ENCODE data around the gene BMP7.

Gene BMP7

DNA sequence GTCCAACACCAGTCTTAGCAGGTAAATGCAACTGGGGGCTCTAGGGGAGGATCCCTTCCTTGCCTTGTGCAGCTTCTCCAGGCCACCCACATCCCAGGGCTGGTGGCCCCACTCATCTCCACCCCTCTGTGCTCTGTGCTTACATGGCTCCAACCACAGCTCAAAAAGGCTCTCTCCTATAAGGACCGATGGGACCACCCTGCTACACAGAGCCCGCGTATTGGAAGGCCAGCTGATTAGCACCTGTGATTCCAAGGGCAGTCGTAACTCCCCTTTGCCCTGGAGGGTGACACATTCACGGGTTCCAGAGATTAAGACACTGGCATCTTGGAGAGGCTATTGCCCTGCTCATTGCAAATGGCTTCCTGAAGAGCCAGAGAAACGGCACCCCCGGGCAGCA lies 84.8 kb downstream of the BMP7 start:
- Histone ChIP-seq H3K27ac (ENCODE audit: extremely low read depth, low read depth, low read length) (no peak overlapping the region), H3K4me3 (ENCODE audit: low read depth, low read length) (no peak overlapping the region), H3K9me3 (ENCODE audit: control insufficient read depth, insufficient read depth, low read depth, low read length) (no peaks in the 10 kb centered on the region), H3K4me1 (ENCODE audit: control insufficient read depth, insufficient read depth, low read length) (no peaks in the 10 kb centered on the region), H3K36me3 (ENCODE audit: control insufficient read depth in 2 of 2, insufficient read depth in 1 of 2, low read length in 2 of 2) (peaks cover 0 to 6% of the 10 kb centered on the region in 2 experiments; a peak in 1 of 3 replicates)
- POLR2A ChIA-PET: no interaction called here
- CTCF ChIA-PET: interaction anchor here (0.6 kb wide), 1 partner anchor 178 kb away, joined by 3 read pairs; no protein-coding TSS in a partner anchor
- TF ChIP-seq HOXC10 (CRISPR knock-in tag; IDR thresholded peaks at IDR 0.05) (no peak), KLF9 (tag by site-specific recombination; IDR thresholded peaks at IDR 0.05; ENCODE audit: low read depth) (no peak), ZNF114 (tag by site-specific recombination; IDR thresholded peaks at IDR 0.05) (no peak), REPIN1 (tag by site-specific recombination; IDR thresholded peaks at IDR 0.05; ENCODE audit: low read depth) (no peak), ZXDB (tag by site-specific recombination; IDR thresholded peaks at IDR 0.05) (no peak), ZNF626 (tag by site-specific recombination; IDR thresholded peaks at IDR 0.05) (no peak), ZNF544 (tag by site-specific recombination; IDR thresholded peaks at IDR 0.05) (no peak), ZNF701 (tag by site-specific recombination; IDR thresholded peaks at IDR 0.05) (no peak), PRDM2 (tag by site-specific recombination; IDR thresholded peaks at IDR 0.05; ENCODE audit: borderline replicate concordance) (no peak), ZNF785 (tag by site-specific recombination; IDR thresholded peaks at IDR 0.05) (no peak), OSR2 (tag by site-specific recombination; IDR thresholded peaks at IDR 0.05) (no peak), WT1 (tag by site-specific recombination; IDR thresholded peaks at IDR 0.05) (no peak), INSM2 (tag by site-specific recombination; IDR thresholded peaks at IDR 0.05) (no peak), ZNF521 (tag by site-specific recombination; IDR thresholded peaks at IDR 0.05) (no peak), RBAK (tag by site-specific recombination; IDR thresholded peaks at IDR 0.05) (no peak), SETDB1 (IDR thresholded peaks at IDR 0.05; ENCODE audit: insufficient read length, low read length) (no peak)
- TF ChIP-seq, protein P1, sequence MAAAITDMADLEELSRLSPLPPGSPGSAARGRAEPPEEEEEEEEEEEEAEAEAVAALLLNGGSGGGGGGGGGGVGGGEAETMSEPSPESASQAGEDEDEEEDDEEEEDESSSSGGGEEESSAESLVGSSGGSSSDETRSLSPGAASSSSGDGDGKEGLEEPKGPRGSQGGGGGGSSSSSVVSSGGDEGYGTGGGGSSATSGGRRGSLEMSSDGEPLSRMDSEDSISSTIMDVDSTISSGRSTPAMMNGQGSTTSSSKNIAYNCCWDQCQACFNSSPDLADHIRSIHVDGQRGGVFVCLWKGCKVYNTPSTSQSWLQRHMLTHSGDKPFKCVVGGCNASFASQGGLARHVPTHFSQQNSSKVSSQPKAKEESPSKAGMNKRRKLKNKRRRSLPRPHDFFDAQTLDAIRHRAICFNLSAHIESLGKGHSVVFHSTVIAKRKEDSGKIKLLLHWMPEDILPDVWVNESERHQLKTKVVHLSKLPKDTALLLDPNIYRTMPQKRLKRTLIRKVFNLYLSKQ (tag by site-specific recombination; IDR thresholded peaks at IDR 0.05; ENCODE audit: borderline replicate concordance): no peak

GRCh38 chr20:57180954-57181353 lies 85.5 kb downstream of the BMP7 start:
- Histone ChIP-seq H3K36me3 (ENCODE audit: control insufficient read depth in 2 of 2, insufficient read depth in 1 of 2, low read length in 2 of 2) (peaks cover 0 to 6% of the 10 kb centered on the region in 2 experiments; a peak in 1 of 3 replicates), H3K9me3 (ENCODE audit: control insufficient read depth, insufficient read depth, low read depth, low read length) (no peaks in the 10 kb centered on the region), H3K4me1 (ENCODE audit: control insufficient read depth, insufficient read depth, low read length) (no peaks in the 10 kb centered on the region), H3K27ac (ENCODE audit: extremely low read depth, low read depth, low read length) (no peak overlapping the region), H3K4me3 (ENCODE audit: low read depth, low read length) (no peak overlapping the region)
- ChIA-PET CTCF (no interaction called here), POLR2A (interaction anchor here (0.5 kb wide), 1 partner anchor 447 kb away, joined by 5 read pairs; no protein-coding TSS in a partner anchor)
- TF ChIP-seq ZBTB6 (tag by site-specific recombination; IDR thresholded peaks at IDR 0.05): no peak
- TF ChIP-seq ZNF394 (tag by site-specific recombination; IDR thresholded peaks at IDR 0.05; ENCODE audit: borderline replicate concordance): no peak
- no peak for TF ChIP-seq ZNF280D (tag by site-specific recombination; IDR thresholded peaks at IDR 0.05)
- no peak for TF ChIP-seq ZNF292 (tag by site-specific recombination; IDR thresholded peaks at IDR 0.05; ENCODE audit: borderline replicate concordance, low read depth)
- TF ChIP-seq ZNF585B (tag by site-specific recombination; IDR thresholded peaks at IDR 0.05): no peak
- no peak for TF ChIP-seq ZNF2 (tag by site-specific recombination; IDR thresholded peaks at IDR 0.05)
